C4-2B (cell line): ENCODE results near the gene TOB1.
A peak's percentile ranks its signal among the peaks of the same experiment; 100 is the strongest.

Experiments used
- H3K27ac ChIP-seq: fragments of 450-650 bp; 2 replicates; pipeline ENCODE4 v1.5.1; 2017
- CTCF ChIP-seq: fragments of 450-650 bp; conservative IDR thresholded peaks from 2 replicates; pipeline ENCODE4 v1.5.1; 2017; ENCODE audit warnings: mild to moderate bottlenecking
- ZFX ChIP-seq: fragments of 450-650 bp; IDR thresholded peaks from 2 replicates; pipeline ENCODE4 v1.6.1; 2017

TOB1 gene

GRCh38 chr17:50908860-50909764 is 43.0 kb upstream of the TOB1 start:
- peak; percentile 46; the same call in 1 of the 2 replicates for TF ChIP-seq ZFX
- no peak for TF ChIP-seq CTCF
- peak overlapping the region; percentile 93 for H3K27ac ChIP-seq

- peak overlapping the region; percentile 93 for H3K27ac ChIP-seq
- TF ChIP-seq CTCF (no peak), ZFX (no peak)
Observed at GRCh38 chr17:50908140-50908859, 42.1 kb upstream of the TOB1 start.

- peak overlapping the region; percentile 96 for H3K27ac ChIP-seq
- TF ChIP-seq CTCF (no peak), ZFX (no peak)
Observed at GRCh38 chr17:50906443-50906842, 40.3 kb upstream of the TOB1 start.

- TF ChIP-seq CTCF: no peak
- no peak for TF ChIP-seq ZFX
- H3K27ac ChIP-seq: peak overlapping the region; percentile 96
Observed at GRCh38 chr17:50905460-50905803, 39.3 kb upstream of the TOB1 start.

GRCh38 chr17:50904518-50905459 is 38.6 kb upstream of the TOB1 start:
- H3K27ac ChIP-seq: peak overlapping the region; percentile 96
- TF ChIP-seq CTCF: no peak
- TF ChIP-seq ZFX: peak; percentile 77

- peak overlapping the region; percentile 96 for H3K27ac ChIP-seq
- TF ChIP-seq ZFX (no peak), CTCF (no peak)
Observed at GRCh38 chr17:50903604-50904517, 37.7 kb upstream of the TOB1 start.
